Glutamatergic neuron (in vitro differentiated cells): ENCODE results near the gene USP28. TPM values are rescaled to one million over a fixed set of nuclear protein-coding genes. Genes with fewer than 3 reads are reported as not detected.

Experiments used
- DNase-seq: peaks from one replicate; pipeline ENCODE4 v3.0.0; 2022
- H3K27ac Mint-ChIP-seq: one replicate; pipeline ENCODE4 v1.8.0; 2020; ENCODE audit warnings: mild to moderate bottlenecking, mixed read lengths, inconsistent platforms; ENCODE audit not compliant: unreplicated experiment
- H3K27me3 Mint-ChIP-seq: one replicate; pipeline ENCODE4 v1.8.0; 2020; ENCODE audit warnings: mild to moderate bottlenecking, moderate library complexity, mixed read lengths, inconsistent platforms; ENCODE audit not compliant: unreplicated experiment
- H3K36me3 Mint-ChIP-seq: one replicate; pipeline ENCODE4 v1.8.0; 2020; ENCODE audit warnings: mild to moderate bottlenecking, mixed read lengths, inconsistent platforms; ENCODE audit not compliant: unreplicated experiment
- H3K4me1 Mint-ChIP-seq: one replicate; pipeline ENCODE4 v1.8.0; 2020; ENCODE audit warnings: mild to moderate bottlenecking, low read depth, mixed read lengths, inconsistent platforms; ENCODE audit not compliant: unreplicated experiment
- H3K4me3 Mint-ChIP-seq: one replicate; pipeline ENCODE4 v1.8.0; 2020; ENCODE audit warnings: mild to moderate bottlenecking, mixed read lengths, inconsistent platforms; ENCODE audit not compliant: unreplicated experiment
- H3K9me3 Mint-ChIP-seq: one replicate; pipeline ENCODE4 v1.8.0; 2020; ENCODE audit warnings: mild to moderate bottlenecking, moderate library complexity, mixed read lengths, inconsistent platforms; ENCODE audit not compliant: unreplicated experiment
- total RNA-seq: library from RNA; stranded (reverse); fragmentation: NEBNext Ultra II Directional; extraction: Animal tissue kit (Norgen Biotek cat#: 25700); gene quantifications from one replicate; pipeline ENCODE4 v1.2.1, GENCODE V29; 2021; ENCODE audit not compliant: unreplicated experiment
- TF ChIP-seq, protein P1 (sequence below): fragments of 200-600 bp; sonication (generic); IDR thresholded peaks from one replicate; pipeline ENCODE4 v1.5.0; 2021; ENCODE audit not compliant: partially characterized antibody, unreplicated experiment

USP28 gene
- total RNA-seq, 1 donor from 2014 or later: 20.0 TPM

DNA sequence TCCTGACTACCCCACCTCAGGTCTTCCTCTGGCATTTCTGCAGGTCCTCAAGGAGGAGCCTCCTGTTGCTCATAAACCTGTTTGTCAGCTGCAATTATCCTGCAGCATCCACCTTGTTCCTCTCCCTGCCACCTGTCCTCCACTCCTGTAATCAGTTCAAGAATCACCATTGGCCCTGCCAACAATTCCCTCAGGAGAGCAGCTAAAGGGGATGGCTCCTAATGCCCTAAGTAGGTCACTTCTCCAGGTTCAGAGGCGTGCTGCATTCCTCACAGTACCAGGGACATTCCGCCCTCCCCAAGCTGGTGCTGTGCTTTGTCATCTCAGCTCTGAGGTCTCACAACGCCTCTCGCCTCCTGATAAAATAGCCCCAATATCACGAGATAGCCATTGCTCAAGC is 93.7 kb downstream of the USP28 start:
- Mint-ChIP-seq H3K27me3 (peaks cover 2% of the 10 kb centered on the region), H3K4me1 (peaks cover 6% of the 10 kb centered on the region), H3K9me3 (no peaks in the 10 kb centered on the region), H3K36me3 (no peaks in the 10 kb centered on the region), H3K4me3 (no peak overlapping the region), H3K27ac (no peak overlapping the region)
- TF ChIP-seq, protein P1, sequence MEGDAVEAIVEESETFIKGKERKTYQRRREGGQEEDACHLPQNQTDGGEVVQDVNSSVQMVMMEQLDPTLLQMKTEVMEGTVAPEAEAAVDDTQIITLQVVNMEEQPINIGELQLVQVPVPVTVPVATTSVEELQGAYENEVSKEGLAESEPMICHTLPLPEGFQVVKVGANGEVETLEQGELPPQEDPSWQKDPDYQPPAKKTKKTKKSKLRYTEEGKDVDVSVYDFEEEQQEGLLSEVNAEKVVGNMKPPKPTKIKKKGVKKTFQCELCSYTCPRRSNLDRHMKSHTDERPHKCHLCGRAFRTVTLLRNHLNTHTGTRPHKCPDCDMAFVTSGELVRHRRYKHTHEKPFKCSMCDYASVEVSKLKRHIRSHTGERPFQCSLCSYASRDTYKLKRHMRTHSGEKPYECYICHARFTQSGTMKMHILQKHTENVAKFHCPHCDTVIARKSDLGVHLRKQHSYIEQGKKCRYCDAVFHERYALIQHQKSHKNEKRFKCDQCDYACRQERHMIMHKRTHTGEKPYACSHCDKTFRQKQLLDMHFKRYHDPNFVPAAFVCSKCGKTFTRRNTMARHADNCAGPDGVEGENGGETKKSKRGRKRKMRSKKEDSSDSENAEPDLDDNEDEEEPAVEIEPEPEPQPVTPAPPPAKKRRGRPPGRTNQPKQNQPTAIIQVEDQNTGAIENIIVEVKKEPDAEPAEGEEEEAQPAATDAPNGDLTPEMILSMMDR: no peak
- no peak for DNase-seq

DNA sequence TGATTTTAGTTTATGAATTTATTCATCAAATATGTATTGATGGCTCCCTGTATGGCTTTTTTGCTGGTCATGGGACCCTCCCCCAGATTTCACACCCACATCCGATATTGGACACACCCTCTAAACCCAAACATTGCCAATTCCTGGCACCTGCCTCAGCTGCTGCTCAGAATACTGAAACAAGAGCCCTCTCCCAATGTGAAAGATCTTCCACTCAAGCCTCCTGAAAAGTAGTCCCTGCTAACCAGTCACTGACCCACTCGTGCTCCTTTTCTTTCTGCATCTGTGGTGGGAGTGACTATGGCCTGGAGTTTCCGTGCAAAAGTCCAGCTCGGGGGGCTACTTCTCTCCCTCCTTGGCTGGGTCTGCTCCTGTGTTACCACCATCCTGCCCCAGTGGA is 95.9 kb downstream of the USP28 start, which contains the start of gene CLDN25:
Gene CLDN25, plus strand, starts transcription at position 301 of the 400 bp plus-strand sequence. Its CDS starts 0 bp downstream, at position 301.
- H3K27ac Mint-ChIP-seq: no peak within 1 kb of the TSS
- no peaks in the 10 kb centered on the region for H3K36me3 Mint-ChIP-seq
- TF ChIP-seq, protein P1: no peak
- H3K27me3 Mint-ChIP-seq: peaks cover 1% of the 10 kb centered on the region
- no peak for DNase-seq
- peaks cover 6% of the 10 kb centered on the region for H3K4me1 Mint-ChIP-seq
- no peak within 1 kb of the TSS for H3K4me3 Mint-ChIP-seq
- no peaks in the 10 kb centered on the region for H3K9me3 Mint-ChIP-seq

DNA sequence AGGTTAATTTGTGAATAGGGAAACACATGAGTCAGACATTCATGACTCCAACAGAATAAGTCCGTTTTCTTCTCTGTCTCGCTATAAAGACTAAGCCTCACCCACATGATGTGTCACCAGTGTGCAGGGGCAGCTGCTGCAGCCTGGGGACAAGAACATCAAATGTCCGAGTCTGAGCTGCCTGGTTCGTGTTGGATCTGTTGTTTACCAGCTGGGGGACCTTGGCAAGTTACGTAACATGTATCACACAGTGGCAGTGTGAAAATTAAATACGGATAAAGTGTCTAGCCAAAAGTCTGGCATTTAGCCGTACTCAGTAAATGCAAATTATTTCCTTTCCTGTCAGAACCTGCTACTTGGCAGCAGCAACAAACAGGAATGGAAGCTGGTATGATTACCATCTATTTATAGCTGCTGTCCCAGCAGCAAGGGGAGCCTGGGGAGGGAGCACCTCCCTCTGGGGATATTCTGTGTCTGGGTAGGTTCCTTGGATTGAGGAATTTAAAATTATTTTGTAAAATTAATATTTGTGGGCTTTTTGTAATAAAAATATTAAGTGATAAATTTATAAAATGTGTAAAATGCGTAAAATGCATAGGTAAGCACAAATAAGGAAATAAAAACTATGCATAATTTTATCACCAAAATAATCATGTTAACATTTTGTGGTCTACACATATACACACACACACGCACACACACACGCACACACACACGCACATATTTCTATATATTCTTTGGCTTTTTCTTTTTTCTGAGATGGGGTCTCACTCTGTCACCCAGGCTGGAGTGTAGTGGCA is 97.1 kb downstream of the USP28 start:
- peak overlapping the region; percentile 38 for H3K4me3 Mint-ChIP-seq
- TF ChIP-seq, protein P1: no peak
- no peak for DNase-seq
- H3K27me3 Mint-ChIP-seq: no peaks in the 10 kb centered on the region
- no peaks in the 10 kb centered on the region for H3K9me3 Mint-ChIP-seq
- peaks cover 6% of the 10 kb centered on the region for H3K4me1 Mint-ChIP-seq
- peak overlapping the region; percentile 43 for H3K27ac Mint-ChIP-seq
- no peaks in the 10 kb centered on the region for H3K36me3 Mint-ChIP-seq

DNA sequence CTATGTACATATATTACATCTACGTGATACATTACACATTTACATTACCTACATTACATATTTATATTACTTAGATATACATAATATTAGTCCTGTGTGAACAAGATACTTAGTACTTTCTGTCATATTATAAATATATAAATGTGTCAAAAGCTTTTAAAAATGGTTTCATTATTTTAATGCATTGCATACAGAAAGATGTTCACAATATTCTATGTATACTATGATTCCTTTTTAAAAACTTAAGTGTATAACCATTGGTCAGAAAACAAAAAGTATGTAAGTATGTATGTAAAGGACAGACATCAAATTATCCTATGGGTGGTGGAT is 101.2 kb downstream of the USP28 start:
- Mint-ChIP-seq H3K4me1 (peaks cover 6% of the 10 kb centered on the region), H3K4me3 (peak overlapping the region; percentile 98), H3K27me3 (peaks cover 2% of the 10 kb centered on the region), H3K36me3 (no peaks in the 10 kb centered on the region), H3K27ac (peak overlapping the region; percentile 53), H3K9me3 (no peaks in the 10 kb centered on the region)
- no peak for DNase-seq
- TF ChIP-seq, protein P1: peak; percentile 51

DNA sequence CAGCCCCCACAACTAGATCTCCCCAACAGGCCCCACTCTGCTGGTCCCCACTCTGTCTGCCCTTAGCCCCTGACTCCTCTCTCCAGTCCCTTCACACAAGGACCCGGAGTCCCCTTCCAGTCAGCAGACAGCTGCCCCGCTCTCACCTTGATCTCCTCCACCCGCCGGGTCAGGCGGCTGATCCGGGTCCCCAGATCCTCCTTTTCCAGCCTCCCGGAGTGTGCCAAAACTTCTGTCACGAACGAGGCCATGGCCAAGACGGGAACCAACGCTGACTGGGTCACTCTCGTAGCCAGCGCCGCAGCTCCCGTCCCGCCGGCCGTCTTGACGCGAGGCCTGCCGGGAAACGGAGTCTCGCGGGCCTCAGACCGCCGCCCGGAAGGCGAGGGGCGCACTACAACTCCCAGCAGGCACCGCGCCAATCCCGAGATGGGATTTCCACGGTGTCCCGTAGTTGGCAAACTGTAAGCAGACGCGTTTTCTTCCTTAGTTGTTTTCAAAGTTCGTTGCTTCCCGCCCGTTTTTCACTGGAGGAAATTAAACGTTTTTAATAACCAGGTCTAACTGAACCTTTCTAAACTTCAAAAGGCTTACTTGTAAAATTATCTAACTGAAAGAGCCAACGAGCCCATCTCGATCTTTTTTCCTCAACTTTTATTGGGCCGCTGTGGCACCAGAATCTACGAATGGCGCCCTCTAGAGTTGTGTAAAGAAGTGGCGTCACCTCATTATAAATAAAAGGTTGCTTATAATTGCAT is 101.8 kb downstream of the USP28 start, which contains the start of gene ZW10:
Gene ZW10, minus strand, starts transcription at position 277 of the 758 bp plus-strand sequence. Its CDS starts 26 bp downstream, at position 251.
- H3K4me3 Mint-ChIP-seq: peak within 1 kb of the TSS; percentile 98
- no peaks in the 10 kb centered on the region for H3K36me3 Mint-ChIP-seq
- H3K27ac Mint-ChIP-seq: peak within 1 kb of the TSS; percentile 74
- peaks cover 2% of the 10 kb centered on the region for H3K27me3 Mint-ChIP-seq
- peaks cover 6% of the 10 kb centered on the region for H3K4me1 Mint-ChIP-seq
- H3K9me3 Mint-ChIP-seq: no peaks in the 10 kb centered on the region
- peak; percentile 96 for DNase-seq
- TF ChIP-seq, protein P1: peak; percentile 85
